Neural progenitor cell (in vitro differentiated cells): ENCODE measurements around the gene NUBP2.

Experiments
- EZH2 ChIP-seq: fragments of 200-600 bp; sonication (generic); IDR thresholded peaks from 2 replicates; pipeline ENCODE4 v1.6.1; 2017; ENCODE audit warnings: antibody characterized with exemption, mild to moderate bottlenecking, moderate library complexity
- EZH2phosphoT487 ChIP-seq: fragments of 200-600 bp; sonication (generic); IDR thresholded peaks from 2 replicates; pipeline ENCODE4 v1.6.1; 2017; ENCODE audit warnings: antibody characterized with exemption
- TF ChIP-seq, protein P1 (sequence below): fragments of 200-600 bp; sonication (generic); IDR thresholded peaks from 2 replicates; pipeline ENCODE4 v1.5.1; 2017; ENCODE audit warnings: antibody characterized with exemption, mild to moderate bottlenecking

DNA sequence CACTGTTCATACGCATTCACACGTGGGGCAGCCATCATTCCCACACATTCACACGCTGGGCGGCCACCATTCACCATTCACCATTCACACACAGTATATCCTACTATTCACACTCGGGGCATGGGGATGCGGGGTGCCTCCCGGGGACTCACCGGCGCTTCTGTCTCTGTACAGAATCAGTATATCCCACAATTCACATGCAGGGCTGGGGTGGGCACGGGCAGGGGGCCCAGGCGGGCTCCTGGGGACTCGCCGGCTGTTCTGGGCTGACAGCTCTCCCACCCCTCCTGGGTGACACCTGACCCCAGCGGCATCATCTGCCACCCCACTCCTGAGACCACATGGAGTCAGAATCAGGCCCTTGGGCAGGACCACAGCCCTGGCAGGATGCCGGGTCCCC is 21.0 kb upstream of the NUBP2 start:
- TF ChIP-seq, protein P1, sequence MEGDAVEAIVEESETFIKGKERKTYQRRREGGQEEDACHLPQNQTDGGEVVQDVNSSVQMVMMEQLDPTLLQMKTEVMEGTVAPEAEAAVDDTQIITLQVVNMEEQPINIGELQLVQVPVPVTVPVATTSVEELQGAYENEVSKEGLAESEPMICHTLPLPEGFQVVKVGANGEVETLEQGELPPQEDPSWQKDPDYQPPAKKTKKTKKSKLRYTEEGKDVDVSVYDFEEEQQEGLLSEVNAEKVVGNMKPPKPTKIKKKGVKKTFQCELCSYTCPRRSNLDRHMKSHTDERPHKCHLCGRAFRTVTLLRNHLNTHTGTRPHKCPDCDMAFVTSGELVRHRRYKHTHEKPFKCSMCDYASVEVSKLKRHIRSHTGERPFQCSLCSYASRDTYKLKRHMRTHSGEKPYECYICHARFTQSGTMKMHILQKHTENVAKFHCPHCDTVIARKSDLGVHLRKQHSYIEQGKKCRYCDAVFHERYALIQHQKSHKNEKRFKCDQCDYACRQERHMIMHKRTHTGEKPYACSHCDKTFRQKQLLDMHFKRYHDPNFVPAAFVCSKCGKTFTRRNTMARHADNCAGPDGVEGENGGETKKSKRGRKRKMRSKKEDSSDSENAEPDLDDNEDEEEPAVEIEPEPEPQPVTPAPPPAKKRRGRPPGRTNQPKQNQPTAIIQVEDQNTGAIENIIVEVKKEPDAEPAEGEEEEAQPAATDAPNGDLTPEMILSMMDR: no peak
- no peak for TF ChIP-seq EZH2phosphoT487
- TF ChIP-seq EZH2: no peak
